HG02642 (cell line): Measurements from ENCODE around the gene SORCS2.

Source experiments
- ATAC-seq: cut with Tn5 transposase; IDR thresholded peaks from one replicate; pipeline ENCODE4 v1.9.1; 2021; ENCODE audit warnings: mild to moderate bottlenecking; ENCODE audit not compliant: unreplicated experiment, poor library complexity

SORCS2 gene

GRCh38 chr4:7647600-7648543 lies 455.5 kb downstream of the SORCS2 start:
- no peak for ATAC-seq

DNA sequence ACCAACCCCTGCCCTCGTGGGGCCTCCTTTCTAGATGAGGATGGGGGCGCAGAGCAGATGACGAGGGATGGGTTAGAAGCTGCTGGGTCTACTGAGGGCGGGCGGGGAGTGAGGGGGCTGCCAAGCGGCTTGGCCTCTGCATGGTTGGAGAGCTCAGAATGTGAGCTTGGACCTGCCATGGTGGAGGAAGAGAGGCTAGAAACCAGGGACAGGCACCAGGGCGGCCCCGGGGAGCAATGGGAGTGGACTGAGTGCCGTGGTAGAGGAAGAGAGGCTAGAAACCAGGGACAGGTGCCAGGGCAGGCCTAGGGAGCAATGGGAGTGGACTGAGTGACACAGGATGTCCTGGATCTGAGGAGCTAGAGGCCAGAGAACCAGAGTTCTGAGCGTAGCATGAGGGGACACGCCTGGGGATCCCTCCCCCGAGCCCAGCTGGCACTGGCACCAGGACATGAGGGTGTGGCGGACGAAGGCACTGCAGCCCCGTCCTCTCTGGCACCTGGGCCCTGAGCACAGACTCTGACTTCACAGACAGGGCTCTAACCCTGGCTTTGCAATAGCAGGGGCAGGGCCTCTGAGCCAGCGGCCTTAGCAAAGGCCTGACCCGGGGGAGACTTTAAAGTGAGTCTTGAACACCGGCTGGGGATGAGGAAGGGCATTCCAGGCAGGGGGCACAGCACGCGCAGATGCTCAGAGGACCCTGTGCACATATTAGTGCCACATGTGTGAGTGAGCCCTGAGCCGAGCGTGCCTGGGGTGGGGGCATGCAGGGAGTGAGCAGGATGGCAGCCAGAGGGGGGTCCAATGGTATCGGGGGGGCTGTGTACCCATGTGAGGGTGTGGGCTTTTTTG lies 456.4 kb downstream of the SORCS2 start:
- ATAC-seq = no peak

DNA sequence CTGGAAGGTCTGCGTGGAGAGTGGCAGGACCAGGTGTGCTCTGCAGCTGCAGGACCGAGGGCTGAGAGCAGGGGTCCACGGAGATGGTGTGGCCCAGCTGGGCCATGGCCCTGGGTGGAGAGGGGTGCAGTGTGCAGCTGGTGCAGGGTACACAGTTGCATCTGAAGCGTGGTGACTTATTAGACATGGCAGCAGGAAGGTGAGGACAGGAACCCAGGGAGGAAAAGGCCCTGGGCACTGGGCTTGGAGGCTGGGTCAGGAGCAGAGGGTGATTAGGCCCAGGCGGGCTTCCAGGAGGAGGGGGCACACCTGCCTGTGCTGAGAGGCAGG lies 457.0 kb downstream of the SORCS2 start:
- ATAC-seq = no peak

DNA sequence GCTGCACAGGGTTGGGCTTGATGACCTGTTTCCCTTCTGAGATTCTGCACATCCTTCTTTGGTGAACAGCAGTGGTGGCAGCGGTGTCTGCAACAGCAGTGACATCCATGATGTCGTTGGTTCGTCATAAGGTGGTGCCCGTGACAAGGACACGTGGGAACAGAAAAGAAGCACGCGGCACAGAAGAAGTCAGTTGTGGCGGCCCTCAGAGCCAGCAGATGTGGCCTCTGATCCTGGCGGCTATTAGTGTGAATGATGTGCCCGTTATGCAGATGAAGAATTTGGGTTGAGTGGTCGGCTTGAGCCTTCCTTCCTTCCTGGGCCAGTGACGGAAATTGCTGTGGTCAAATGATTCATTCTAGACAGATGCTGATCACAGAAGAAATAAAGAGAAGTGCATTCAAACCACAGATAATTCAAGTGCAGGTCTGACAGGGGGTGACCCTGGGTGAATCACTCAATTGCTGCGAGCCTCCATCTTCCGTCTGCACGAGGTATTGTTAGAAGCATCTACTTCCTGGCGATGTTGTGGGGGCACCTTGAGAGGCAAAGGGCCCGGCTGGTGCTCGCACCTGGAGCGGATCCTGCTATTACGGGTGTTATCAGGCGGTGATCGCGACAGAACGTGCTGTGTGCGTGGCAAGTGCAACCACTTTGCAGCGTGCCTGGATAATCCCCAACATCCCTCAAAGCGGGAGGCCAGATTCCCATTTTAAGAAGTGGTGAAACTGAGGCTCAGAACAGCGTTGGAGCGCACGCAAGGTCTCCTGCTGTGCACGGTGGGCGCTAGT lies 457.6 kb downstream of the SORCS2 start:
- no peak for ATAC-seq

GRCh38 chr4:7650606-7651385 lies 458.5 kb downstream of the SORCS2 start:
- no peak for ATAC-seq

- no peak for ATAC-seq
These were observed 459.2 kb downstream of the SORCS2 start for GRCh38 chr4:7651461-7651921.

DNA sequence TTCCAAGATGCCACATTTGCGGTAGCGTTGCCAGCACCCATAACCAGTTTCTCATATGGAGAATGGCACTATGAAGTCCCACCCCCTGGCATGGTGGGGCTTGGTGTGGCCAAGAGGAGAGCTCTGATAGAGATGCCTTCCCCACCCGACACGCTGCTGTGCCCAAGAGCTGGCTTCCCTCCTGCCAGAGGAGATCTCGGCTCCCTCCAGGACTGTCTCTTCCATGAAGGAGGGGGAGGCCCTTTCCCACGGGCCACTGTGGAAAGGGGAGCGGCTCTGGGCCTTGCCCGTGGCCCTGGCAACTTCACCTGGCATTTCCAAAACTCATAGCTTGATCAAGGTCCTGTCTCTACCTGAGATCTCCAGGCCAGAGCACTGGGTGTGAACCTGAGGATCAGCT lies 459.7 kb downstream of the SORCS2 start:
- no peak for ATAC-seq

- no peak for ATAC-seq
These were observed 460.1 kb downstream of the SORCS2 start for GRCh38 chr4:7652451-7652881.

GRCh38 chr4:7652906-7653305 lies 460.6 kb downstream of the SORCS2 start:
- ATAC-seq = no peak

- ATAC-seq = no peak
These were observed 461.4 kb downstream of the SORCS2 start for GRCh38 chr4:7653510-7654369.

GRCh38 chr4:7654550-7655445 lies 462.5 kb downstream of the SORCS2 start:
- no peak for ATAC-seq

DNA sequence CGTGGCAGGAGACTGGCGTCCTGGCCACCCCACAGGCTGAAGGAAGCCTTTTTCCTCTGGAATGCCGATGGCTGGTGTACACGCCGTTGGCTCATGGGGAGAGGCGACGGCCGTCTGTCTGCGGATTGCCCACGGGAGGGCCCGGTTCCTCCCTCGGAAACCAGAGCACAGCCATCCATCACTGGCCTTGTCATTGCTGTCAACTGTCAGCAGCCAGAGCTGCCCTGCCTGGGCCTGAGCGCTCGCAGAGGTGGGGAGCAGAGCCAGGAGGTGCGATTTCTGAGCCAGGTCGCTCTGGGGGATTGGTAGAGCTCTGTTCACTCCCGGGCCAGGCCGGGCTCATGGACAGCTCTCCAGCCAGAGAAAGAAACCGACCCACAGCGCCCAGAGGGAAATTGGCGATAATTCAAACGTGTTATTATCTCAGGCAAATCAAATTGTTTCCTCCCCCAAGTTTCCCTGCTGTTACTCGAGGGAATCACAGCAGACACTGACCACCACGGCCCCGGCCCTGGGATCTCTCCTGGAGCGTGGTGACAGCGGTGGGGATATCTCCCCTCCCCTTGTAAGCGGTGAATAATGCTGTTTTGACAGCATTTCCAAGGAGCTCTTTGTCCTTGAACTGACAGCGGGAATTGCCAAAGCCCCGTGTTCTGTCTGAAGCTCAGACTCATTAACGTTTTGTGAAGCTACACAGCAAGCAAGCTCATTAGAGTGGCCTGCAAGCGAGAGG lies 463.3 kb downstream of the SORCS2 start:
- no peak for ATAC-seq

- no peak for ATAC-seq
These were observed 464.0 kb downstream of the SORCS2 start for GRCh38 chr4:7656244-7656800.

- ATAC-seq = no peak
These were observed 465.4 kb downstream of the SORCS2 start for GRCh38 chr4:7657545-7658297.

DNA sequence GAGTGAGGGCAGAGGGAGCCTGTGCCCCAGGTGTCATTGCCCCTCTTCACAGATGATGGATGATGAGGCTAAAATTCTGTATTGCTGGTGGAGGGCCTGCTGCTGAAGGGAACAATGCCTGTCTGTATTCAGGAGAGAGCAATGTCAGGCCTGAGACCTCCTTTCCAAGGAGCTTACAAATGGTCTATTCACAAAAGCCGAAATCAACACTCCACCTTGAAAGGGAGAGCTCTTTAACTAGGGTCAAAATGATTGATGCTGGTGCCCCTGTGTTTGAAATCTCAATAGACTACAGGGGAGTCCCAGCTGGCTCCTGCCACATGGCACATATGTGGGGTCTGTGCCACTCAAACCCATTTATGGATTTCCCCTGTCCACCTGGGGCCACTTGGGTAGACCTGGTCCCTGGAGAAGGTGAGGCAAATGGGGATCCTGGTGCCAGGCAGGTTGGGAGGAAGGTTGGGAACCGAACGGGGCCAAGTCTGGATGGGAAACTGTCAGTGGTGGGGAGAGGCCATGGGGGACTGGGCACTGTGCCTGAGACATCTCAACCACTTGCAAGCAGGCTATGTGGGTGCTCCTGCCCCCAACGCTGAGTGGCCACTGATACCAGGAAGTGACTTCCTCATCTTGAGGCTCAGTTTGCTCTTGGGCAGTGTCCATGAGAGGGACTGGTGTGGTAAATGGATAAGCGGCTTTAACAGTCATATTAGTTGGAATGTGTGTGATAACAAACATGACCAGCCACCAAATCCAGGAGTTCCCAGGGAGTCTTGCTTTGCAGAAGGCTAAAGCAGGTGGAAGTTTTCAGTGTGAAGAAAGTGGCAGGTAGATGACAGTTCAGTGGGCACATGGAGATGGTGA lies 466.2 kb downstream of the SORCS2 start:
- ATAC-seq = no peak
